HG03521 (cell line): ENCODE data around the gene KRTAP19-8.

Experiments
- ATAC-seq: cut with Tn5 transposase; IDR thresholded peaks from one replicate; pipeline ENCODE4 v1.9.1; 2021; ENCODE audit warnings: mild to moderate bottlenecking, moderate library complexity; ENCODE audit not compliant: unreplicated experiment

Gene KRTAP19-8, protein sequence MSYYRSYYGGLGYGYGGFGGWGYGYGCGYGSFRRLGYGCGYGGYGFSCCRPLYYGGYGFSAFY

DNA sequence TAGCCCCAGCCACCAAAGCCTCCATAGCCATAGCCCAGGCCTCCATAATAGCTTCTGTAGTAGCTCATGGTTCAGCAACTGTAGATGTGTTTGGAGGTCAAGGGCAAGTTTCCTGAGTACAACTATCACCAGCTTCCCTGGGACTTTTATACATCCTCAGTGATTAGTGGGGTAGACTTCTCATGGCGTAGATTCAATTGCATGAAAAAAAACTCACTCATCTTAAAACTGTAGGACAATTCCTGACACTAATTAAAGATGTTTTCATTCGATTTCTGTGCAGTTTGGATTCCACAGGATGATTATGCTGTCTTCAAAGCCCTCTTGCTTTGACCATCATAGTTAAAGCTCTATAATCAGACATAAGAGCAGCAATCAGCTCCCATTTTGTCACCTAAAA lies at the start of gene KRTAP19-8:
TSS of gene KRTAP19-8 (minus strand) at position 101 of the 400 bp plus-strand sequence. CDS start at position 68, 33 bp downstream.
- ATAC-seq = no peak

DNA sequence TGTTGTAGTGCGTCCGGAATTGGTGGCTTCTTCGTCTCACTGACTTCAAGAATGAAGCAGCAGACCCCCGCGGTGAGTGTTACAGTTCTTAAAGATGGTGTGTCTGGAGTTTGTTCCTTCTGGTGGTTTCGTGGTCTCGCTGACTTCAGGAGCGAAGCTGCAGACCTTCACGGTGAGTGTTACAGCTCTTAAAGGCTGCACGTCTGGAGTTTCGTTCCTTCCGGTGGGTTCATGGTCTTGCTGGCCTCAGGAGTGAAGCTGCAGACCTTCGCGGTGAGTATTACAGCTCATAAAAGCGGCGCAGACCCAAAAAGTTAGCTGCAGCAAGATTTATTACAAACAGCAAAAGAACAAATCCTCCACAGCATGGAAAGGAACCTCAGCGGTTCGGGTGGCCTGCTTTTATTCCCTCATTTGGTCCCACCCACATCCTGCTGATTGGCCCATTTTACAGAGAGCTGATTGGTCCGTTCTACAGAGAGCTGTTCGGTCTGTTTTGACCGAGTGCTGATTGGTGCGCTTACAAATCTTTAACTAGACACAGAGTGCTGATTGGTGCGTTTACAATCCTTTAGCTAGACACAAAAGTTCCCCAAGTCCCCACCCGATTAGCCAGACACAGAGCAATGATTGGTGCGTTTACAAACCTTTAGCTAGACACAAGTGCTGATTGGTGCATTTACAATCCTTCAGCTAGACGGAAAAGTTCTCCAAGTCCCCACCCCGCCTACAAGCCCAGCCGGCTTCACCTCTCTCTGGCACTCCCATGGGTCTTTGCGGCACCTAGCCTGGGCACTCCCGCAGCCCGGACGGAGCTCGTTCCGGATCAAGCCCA lies 49.6 kb upstream of the KRTAP19-8 start:
- no peak for ATAC-seq

DNA sequence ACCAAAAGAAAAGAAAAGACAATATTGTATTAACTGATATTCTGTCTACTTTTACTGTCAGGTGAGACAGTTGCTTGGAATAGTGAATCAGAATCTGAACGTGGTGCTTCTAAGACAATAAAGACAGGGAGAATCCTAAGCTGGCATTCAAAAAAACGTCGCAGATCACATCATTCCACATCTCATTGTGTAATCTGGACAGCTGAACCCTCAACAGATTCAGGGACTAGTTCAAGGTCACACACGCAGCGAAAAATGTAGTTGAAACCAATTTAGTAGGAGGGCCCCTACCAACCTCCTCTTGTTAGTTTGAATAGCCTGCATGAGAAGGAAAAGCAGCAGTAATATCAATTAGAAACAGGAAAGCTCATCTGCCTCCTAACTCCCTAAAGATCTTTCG lies 46.4 kb upstream of the KRTAP19-8 start:
- ATAC-seq = no peak

DNA sequence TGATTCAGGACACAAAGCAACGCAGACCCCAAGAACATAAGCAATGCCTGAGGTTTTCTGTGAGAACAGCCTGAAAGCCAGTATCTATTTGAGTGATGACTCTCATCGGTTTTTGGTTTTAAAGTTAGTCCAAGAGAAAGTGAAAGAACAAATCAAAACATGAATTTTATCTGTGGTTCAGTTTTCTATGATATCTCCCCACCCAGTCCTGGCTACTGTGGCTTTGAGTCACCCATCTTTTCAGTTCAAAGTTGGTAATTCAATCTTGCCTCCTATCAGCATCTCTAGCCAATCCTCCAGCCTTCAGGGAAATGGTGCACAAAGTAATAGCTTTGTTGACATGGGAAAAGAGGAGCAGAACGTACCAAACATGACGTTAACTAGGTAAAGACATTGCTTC lies 40.5 kb upstream of the KRTAP19-8 start:
- peak; percentile 70 for ATAC-seq

DNA sequence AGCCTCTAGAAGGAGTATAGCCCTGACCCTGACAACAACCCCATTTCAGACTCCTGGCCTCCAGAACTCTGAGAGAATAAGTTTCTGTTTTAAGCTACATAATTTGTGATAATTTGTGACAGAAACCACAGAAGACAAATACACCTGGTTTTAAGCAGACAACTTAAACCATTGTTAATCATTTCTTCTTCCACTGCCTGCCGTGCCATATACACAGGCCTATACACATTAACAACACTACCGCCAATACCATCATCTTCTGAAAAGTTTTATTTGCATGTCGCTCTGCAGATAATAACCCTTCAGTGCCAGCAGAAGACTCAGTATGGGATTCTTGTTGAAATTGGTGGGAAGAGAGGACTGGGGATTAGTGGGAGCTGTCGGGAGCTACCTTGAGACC lies 39.9 kb upstream of the KRTAP19-8 start:
- no peak for ATAC-seq

DNA sequence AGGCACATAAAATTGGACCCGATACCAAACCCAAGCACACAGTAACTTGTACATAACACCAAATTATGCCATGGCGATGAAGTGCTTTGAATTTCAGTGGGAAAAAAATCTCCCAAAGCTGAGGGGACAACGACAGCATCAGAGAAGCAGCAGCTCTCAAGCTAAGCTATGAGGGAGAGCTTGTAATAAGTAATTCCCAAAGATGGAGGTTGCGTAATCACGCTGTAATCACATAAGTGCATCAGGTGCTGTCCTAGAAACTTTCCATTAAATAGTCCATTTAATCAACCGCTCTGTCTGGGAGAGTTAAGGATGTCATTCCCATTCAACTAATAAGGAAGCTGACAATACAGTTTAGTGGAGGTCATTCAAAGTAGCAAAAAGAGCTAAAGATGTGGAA lies 37.6 kb upstream of the KRTAP19-8 start:
- no peak for ATAC-seq

DNA sequence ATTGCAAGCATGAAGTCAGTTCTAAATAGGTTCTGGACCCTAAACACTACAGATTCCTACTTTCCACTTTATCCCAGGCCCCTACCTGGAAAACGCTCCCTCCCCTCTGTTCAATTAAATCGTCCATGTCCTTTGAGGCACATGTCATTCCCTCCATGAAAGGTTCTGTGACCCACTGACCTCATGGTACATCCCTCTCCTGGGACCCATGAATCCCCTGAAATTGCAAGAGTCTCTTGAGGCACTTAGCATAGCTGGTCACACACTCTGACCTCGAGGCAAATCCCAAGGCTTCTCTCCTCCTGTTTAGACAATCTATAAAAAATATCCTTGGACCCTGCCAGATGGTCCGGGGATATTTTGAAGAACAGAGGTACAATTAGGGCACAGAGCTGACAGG lies 34.3 kb upstream of the KRTAP19-8 start:
- no peak for ATAC-seq

DNA sequence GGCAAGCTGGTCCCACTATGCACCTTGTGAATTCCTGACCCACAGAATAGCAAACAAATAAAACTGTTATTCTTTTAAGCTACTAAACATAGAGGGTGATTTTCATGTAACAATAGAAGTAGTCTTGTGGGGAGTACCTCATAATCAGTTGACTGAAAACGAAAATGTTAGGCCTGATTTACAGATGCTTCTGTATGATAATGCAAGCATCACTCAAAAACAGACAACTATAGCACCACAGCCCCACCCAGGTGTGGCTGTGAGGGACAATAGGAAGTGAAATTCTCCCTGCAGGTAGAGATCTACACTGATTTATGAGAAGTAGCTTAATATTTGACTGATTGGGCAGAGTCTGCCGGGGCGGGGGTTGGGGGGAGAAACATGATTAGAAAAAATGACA lies 26.5 kb upstream of the KRTAP19-8 start:
- no peak for ATAC-seq

DNA sequence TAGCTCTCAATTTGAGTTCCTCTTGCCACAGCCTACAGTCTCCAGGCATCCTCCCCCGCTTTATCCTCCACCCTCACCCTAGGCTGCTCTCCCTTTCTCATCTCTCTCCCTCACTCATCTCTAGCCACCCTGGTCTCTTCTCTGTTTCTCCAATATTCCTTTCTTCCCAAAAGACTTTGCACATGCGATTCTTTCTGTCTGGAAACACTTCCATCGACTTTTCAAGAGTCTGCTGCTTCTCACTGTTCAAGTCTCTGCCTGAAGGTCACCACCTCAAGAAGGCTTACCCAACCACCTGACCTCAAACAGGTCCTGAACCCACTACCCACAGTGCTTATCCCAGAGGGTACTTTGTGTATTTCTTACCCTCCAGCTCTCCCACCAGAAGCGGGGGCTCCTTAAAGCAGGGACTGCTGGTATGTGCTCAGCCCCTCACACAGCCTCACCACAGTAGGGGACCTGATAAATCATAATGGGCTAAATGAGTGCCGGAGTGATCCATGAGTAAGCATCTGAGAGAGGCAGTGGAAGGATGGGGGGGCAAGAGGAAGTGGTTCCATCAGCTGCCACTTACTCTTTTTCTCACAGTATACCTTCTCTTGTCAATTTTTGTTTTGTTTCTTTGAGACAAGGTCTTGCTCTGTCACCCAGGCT lies 14.3 kb upstream of the KRTAP19-8 start:
- ATAC-seq = no peak

DNA sequence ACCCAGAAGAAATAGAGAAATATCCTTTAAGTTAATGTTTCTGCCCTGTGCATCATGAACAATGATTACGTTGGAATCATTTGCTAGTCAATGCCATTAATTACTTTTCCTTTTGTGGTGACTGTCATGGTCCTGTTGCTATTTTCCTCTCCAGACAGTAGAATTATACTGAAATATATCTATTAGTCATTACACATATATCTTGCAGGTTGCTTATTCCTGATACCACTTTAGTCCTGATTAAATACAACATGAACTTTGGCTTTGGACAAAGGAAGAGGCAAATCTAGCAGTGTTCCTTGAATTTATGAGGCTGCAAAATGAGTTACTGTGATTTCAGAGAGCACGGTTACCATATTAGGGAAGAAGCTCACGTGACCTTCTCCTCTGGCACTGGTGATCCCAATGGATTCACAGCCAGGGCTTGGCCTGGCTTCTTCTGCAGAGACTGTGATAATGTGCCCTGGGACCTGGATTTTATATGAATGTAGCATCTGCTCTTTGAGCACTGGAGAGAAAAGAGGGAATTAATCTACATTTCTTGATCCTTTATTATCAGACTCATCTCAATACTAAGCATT lies 12.4 kb upstream of the KRTAP19-8 start:
- ATAC-seq = no peak

DNA sequence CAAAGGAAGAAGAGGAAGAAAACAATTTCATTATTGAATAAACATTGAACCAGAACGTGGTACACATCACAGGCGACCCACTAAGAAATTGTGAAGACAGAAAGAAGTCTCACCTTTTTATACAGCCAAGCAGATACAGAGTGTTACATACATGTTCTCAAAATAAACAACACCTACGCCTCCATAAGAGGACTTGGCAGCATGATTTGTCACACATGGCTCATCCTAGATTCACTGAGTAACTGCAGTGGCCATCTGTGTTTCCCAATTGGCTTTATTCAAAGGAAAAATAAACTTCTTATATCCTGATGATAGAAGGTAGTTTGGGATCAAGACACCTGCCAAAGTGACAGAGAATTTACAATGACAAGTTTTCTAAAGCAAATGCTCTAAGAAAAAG lies 7.6 kb upstream of the KRTAP19-8 start:
- no peak for ATAC-seq

DNA sequence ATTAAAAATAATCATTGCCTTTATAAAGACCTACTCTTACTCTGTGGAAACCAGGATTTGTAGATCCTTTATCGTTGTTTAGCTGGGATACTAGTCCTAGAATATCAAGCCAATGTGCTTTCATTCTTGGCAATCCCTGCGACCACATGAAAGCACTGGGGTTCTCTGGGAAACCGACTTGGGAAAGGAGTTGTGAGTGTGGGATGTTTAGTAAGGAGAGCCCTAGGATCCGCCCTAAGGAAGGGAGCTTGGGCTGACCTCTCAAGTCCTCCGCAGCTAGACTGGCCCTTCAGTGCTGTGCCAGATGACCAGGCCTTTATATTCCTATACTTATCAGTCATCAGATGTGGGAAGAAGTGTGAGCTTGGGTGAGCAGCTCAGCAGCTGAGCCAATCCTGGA lies 5.2 kb upstream of the KRTAP19-8 start:
- no peak for ATAC-seq

DNA sequence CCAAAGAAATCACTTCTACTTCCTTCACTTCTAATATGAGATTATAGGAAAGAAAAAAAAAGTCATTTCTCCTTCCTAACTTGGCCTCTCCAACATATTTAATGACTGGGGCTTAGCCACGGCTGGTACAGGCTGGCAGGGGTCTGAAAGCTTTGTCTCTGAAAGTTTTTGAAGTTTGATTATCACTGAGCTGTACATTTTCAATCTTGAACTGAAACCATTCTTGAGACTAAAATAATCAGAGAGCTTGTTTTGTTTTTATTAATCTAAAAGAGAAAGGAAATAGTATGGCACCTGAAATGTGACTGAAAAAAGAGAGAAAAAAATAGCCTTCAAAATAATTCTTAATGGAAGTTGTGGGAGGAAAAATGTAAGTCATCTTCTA lies 3.8 kb upstream of the KRTAP19-8 start:
- no peak for ATAC-seq

DNA sequence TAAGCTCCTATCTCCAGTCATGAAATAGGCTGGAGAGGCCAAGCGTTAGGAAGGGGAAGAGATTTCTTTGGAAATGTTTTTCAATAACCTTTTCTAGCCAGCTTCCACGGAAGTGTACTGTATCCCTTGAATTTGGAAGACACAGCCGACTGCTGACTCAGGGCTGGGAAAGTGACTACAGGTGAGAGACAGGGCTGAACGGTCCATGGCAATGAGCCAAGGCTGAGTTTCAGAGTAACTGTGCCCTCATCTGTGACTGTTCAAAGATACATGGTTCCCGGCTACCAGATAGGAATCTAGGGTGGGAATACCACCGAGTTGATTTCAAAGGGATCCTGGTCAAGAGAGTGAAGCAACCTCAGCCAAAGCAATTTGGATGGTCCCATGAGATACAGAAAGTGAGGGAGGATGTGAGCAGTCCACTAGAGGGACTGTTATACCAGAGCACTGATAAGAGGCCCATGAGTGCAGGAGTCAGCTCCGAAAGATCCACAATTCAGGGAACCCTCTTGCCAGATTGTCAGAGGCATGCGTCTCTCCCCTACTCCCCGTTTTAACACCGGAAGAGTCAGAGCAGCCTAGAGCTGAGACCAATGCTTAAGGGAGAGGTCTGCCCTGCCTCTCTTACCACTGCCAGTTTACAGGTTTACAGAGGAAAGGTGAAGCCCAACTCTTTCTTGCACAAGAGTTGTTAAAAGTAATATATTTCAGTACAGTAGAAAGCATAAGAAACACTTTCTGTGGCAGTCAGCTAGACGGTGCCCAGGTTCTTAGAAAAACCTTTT lies 3.2 kb upstream of the KRTAP19-8 start:
- ATAC-seq = no peak

DNA sequence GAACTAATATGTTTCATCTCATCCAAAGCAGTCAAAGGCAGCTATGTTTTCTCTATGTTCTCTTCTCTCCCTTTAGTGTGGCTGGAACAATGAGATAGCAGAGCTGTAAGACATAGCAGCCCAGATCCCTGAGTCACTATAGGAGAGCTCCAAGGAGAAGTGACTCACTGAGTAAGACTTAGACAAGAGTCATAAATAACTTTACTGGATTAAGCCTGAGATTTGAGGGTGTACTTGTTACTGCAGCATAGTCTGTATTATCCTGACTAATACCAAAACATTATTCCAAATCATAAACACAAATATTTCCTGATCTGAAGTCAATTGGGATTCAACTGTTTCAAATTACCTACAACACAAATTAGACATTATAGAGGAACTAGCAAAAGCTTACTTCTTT lies 3.9 kb downstream of the KRTAP19-8 start:
- no peak for ATAC-seq

DNA sequence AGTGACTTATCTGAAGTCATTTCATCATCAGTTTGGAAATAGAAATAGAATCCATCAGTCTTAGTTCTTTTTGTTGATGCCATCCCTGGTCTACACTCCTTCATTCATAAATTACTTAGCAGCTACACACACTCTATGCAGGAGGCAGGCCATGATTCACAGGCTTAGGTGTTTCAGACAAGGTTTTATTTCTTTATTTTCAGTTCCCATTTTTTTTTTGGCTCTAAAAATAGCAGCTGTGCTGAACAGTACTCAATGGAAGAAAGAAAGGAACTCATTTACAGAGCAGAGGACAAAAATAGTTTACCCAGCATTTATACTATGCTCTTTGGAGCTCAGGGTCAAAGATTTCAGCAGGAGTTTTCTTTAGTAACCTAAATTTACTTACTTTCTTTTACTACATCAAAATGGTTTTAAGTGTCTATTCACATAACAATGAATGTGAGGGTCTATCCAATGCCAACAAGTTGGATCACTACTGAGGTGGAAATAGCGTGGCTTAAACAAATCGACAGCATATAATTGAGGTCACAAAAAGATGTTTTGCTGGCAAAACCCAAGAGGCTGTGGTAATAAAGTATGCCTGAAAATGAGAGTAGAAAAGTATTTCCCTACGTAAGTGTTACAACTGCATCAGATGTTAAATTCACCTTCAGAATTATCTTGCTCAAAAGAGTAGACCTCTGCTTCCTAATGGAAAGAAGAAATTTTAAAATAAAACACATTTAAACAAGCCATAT lies 7.7 kb downstream of the KRTAP19-8 start:
- no peak for ATAC-seq

DNA sequence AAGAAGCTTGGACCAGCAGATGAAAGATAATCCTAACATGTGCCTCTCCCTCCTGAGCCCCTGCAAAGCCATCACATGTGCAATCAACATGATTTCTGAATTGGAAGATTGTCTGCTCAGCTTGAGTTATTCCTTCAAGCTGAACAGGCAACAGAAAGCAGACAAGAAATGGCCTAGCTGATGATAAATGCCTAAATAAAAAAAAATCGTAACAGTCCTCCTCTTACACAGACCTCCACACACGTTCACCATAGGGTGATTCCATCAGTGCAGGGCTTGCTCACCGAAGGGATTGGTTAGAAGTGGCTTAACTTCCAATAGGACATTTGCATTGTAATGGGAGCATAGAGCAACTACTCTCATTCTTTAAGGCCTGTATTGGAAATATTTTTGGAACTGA lies 14.6 kb downstream of the KRTAP19-8 start:
- no peak for ATAC-seq

DNA sequence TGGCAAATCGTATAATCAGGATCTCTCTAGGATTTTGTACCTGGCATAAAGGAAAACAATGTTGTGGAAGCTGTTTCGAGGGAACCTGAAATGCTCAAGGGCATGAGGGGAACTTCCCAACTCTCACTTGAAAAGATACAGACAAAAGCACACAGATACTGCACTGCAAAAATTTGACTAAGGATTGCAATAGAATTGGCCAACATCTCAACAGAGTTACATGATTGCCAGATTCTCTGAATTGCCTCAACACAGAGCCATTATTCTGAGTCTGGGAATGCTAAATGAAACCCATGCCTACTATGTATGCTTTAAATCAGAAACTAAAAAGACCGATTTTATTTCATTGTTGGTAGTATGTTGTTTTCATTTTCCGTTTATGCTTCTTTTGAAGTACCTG lies 16.0 kb downstream of the KRTAP19-8 start:
- ATAC-seq = no peak

DNA sequence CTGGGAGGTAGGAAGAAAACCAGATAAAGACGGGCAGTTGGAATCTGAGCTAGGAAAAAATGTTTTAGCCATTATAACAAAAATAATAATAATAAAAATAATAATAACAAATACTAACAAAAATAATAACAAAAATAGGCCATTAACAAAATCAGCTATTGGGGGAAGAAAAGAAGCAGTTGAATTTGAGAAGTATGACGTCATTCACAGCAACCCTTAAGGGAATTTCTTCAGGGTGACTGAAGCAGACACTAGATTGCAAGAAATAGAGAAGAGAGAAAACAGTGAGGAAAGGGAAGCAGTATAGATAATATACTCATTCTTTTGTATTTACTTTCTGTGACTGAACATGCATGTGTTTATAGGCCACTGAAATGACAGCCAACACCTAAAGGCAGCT lies 20.0 kb downstream of the KRTAP19-8 start:
- no peak for ATAC-seq

DNA sequence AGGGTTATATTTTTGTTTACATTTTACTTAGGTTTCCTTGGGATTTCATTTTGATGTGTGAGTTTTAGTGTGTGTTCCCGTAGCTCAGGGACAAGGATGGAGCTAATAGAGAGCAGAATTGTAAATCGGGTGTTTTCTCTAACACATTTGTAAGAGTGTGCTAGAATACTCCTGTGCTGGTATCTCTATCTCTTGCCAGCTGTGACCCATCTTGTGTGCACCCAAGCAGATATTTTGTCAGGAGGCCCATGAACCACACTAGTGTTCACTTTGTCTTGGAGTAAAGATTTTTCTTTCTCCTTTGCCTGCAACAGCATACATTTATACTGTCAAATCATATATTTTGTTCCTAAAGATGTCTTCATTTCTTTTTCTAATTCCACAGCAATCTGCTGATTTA lies 23.4 kb downstream of the KRTAP19-8 start:
- no peak for ATAC-seq
